Lower leg skin (tissue), 4 donors: ENCODE measurements around the gene ADAMTS19. TPM values are rescaled to one million over a fixed set of nuclear protein-coding genes. Genes with fewer than 3 reads are reported as not detected.

Source experiments
- DNase-seq, 2 donors: peaks; one replicate each; pipeline ENCODE4 v3.0.0-alpha.2; 2019; ENCODE audit warnings: low spot score in 2 of 2
- H3K4me3 ChIP-seq: fragments of 200-600 bp; sonication (generic); 2 replicates; pipeline ENCODE4 v1.5.1; 2017; ENCODE audit warnings: mild to moderate bottlenecking, low read depth; ENCODE audit not compliant: poor library complexity, severe bottlenecking
- CTCF ChIP-seq, 3 donors: fragments of 450-650 bp; IDR thresholded peaks; one replicate each; pipeline ENCODE4 v1.5.1; 2016; ENCODE audit warnings: antibody characterized with exemption in 3 of 3, mild to moderate bottlenecking in 3 of 3, moderate library complexity in 2 of 3
- POLR2A ChIP-seq, 2 donors: fragments of 450-650 bp; IDR thresholded peaks; one replicate each; pipeline ENCODE4 v1.6.1; 2016 to 2017; ENCODE audit warnings: antibody characterized with exemption in 2 of 2, mild to moderate bottlenecking in 1 of 2, moderate library complexity in 1 of 2
- WGBS, 2 donors: methylation state at CpG; one replicate each; pipeline ENCODE4 v1.1.5; 2018; 5-methylcytosine and 5-hydroxymethylcytosine counted together
- intact Hi-C: fragments of 100-400 bp; cut with DNase I; formaldehyde crosslinking; loops from one replicate; pipeline ENCODE4 v1.15.0; 2023; ENCODE audit warnings: low total_unique reads
- total RNA-seq, 4 donors: library from RNA; depleted of rRNA; stranded (reverse); fragments of >200 nt; gene quantifications; one replicate each; pipeline ENCODE4 v1.1.0, GENCODE V29; 2016

ADAMTS19 gene
- total RNA-seq, 4 donors from 2014 or later = 0.13 TPM; not detected in 3

- H3K4me3 ChIP-seq = no peak overlapping the region
- TF ChIP-seq CTCF (IDR thresholded peaks at IDR 0.05) = no peak
- TF ChIP-seq POLR2A (IDR thresholded peaks at IDR 0.05) = no peak
- no peak for DNase-seq
- WGBS, 2 donors = 71 to 72% methylated on average over 2 of the region's 2 CpGs
- intact Hi-C loops = no loop called here
These were observed 133.4 kb downstream of the ADAMTS19 start for GRCh38 chr5:129593525-129593924.

- H3K4me3 ChIP-seq = no peak overlapping the region
- 80 to 85% methylated on average over 2 of the region's 2 CpGs for WGBS, 2 donors
- no peak for TF ChIP-seq POLR2A (IDR thresholded peaks at IDR 0.05)
- no peak for TF ChIP-seq CTCF (IDR thresholded peaks at IDR 0.05)
- intact Hi-C loops = no loop called here
- DNase-seq = no peak
These were observed 141.5 kb downstream of the ADAMTS19 start for GRCh38 chr5:129601576-129601975.

GRCh38 chr5:129608350-129608749 is 148.3 kb downstream of the ADAMTS19 start:
- intact Hi-C loops = no loop called here
- DNase-seq = no peak
- no peak overlapping the region for H3K4me3 ChIP-seq
- 87 to 92% methylated on average over 1 of the region's 1 CpG for WGBS, 2 donors
- TF ChIP-seq CTCF (IDR thresholded peaks at IDR 0.05) (no peak), POLR2A (IDR thresholded peaks at IDR 0.05) (no peak)

- intact Hi-C loops = no loop called here
- TF ChIP-seq POLR2A (IDR thresholded peaks at IDR 0.05) (no peak), CTCF (IDR thresholded peaks at IDR 0.05) (no peak)
- DNase-seq = no peak
- WGBS, 2 donors = 64 to 68% methylated on average over 1 of the region's 1 CpG
- no peak overlapping the region for H3K4me3 ChIP-seq
These were observed 149.6 kb downstream of the ADAMTS19 start for GRCh38 chr5:129609710-129610109.

- WGBS, 2 donors = 29 to 30% methylated on average over 1 of the region's 1 CpG
- TF ChIP-seq CTCF (IDR thresholded peaks at IDR 0.05) (no peak), POLR2A (IDR thresholded peaks at IDR 0.05) (no peak)
- no peak overlapping the region for H3K4me3 ChIP-seq
- DNase-seq = no peak
- intact Hi-C loops = no loop called here
These were observed 156.4 kb downstream of the ADAMTS19 start for GRCh38 chr5:129616517-129616916.

GRCh38 chr5:129617206-129617605 is 157.1 kb downstream of the ADAMTS19 start:
- H3K4me3 ChIP-seq = no peak overlapping the region
- no peak for DNase-seq
- intact Hi-C loops = no loop called here
- 56 to 62% methylated on average over 1 of the region's 1 CpG for WGBS, 2 donors
- TF ChIP-seq CTCF (IDR thresholded peaks at IDR 0.05) = no peak
- no peak for TF ChIP-seq POLR2A (IDR thresholded peaks at IDR 0.05)
